DMS114 treated with DMSO at 0.1 percent for 48 hours (cell line): ENCODE results near the gene ENOX1.

Experiments
- DNase-seq: peaks from one replicate; lab custom pipeline; 2025; ENCODE audit not compliant: unreplicated experiment; lab: John Stamatoyannopoulos, UW

ENOX1 gene

GRCh38 chr13:43492745-43493144, 294.0 kb downstream of the ENOX1 start:
- DNase-seq: no peak

DNA sequence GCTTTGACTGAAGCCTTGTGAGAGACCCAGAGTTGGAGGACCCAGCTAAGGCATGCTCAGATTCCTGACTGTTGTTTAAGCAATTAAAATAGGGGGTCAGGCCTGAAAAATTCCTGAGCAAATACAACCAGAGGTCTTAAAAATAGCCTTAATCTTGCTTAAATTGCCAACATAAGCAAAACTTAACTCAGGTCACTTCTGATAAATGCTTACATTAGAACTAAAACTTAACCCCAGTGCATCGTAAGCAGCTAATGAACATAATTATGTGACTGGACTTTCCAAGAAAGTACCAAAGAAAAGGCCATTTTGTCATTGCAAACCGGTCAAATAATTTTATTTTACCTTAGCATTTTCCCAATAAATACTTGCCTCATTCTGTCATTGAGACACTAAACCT, 294.5 kb downstream of the ENOX1 start:
- DNase-seq: no peak

DNA sequence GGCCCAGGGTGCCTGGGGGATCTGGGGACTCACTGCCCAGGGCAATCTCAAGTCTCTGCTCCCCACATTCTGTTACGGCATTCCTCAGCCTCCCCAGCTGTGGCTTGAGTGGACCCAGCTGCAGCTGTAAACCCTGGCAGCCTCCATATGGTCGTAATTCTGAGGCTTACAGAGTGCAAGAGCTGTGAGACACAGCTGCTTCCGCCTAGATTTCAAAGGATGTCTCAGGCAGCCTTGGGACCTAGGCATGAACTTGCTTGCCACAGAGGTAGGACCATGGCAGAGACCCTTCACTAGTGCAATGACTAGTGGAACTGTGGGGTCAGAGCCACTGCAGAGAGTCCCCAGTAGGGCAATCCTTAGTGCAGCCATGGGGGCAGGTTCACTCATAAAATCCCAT, 297.5 kb downstream of the ENOX1 start:
- no peak for DNase-seq

GRCh38 chr13:43487885-43488284, 298.9 kb downstream of the ENOX1 start:
- no peak for DNase-seq

DNA sequence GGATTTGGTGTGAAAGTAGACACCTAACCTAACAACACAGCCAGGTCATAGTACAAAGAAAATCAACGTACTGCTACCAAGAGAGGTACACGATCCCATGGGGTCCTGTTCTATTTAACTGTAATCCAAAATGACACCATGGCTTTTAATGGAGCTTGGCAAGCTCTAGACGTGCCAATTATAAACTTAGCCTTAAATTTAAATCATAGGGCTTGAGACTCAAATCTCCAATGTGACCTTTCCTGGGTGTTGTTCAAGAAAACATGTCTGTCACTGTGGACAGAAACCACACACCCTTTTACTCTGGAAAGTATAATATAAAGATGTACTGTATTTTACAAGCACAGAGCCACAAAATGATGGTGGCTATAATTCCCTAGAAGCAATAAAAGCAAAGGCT, 299.3 kb downstream of the ENOX1 start:
- no peak for DNase-seq

DNA sequence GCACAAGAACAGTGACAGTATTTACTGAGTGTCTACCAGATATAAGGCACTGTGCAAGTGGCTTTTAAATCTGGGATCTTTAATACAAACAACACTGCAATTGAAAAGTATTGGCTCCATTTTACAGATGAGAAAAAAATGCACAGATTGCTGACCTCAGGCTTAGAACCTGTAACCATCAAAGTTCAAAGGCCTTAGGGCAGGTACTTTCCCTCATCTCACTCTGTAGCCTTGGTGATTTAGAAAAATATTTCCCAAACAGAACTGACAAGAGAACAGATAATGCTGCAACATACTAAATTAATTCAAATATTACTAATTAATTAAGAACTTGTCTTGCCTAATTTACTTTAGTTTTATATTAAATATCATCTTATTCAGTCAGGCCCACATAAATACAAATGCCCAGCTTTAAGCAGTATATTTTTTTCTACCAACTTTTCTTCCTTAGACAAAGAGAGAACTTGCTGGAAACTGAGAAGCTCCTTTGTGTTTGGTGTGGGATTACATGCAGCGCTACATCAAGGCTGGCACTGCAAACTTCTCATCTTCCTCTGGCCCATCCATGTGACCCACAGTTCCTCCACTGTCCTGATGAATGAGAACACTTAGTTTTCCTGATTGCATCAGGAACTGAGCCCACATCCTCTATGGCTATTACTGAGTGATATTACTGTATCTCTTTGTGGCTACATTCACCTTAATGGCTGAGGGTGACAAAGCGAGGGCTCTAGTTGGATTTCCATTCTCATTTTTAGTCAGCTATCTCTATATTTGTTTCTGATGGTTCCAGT, 302.1 kb downstream of the ENOX1 start:
- DNase-seq: no peak

GRCh38 chr13:43483930-43484329, 302.8 kb downstream of the ENOX1 start:
- DNase-seq: no peak

- DNase-seq: no peak
Observed at GRCh38 chr13:43482641-43483040, 304.1 kb downstream of the ENOX1 start.

GRCh38 chr13:43482026-43482425, 304.7 kb downstream of the ENOX1 start:
- DNase-seq: no peak

GRCh38 chr13:43478902-43479301, 307.9 kb downstream of the ENOX1 start:
- no peak for DNase-seq

GRCh38 chr13:43478211-43478610, 308.6 kb downstream of the ENOX1 start:
- DNase-seq: no peak

DNA sequence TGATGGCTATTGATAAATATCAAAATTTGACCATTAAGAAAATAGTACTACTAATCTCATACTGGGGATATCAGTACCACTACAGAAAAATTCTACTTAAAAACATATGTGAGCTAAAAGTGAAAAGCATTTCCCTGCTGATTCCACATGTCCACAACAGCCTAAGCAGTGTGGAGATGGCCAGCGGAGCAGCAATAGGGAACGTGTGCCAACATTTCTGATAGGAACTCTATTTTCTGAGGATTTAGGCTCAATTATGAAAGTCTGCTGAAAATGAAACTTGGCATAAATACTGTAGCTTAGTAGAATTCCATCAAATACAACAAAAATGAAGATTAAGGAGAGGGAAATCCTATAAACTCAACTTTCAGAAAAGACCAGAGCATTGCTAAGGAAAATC, 311.6 kb downstream of the ENOX1 start:
- DNase-seq: no peak

GRCh38 chr13:43473437-43473836, 313.3 kb downstream of the ENOX1 start:
- no peak for DNase-seq

DNA sequence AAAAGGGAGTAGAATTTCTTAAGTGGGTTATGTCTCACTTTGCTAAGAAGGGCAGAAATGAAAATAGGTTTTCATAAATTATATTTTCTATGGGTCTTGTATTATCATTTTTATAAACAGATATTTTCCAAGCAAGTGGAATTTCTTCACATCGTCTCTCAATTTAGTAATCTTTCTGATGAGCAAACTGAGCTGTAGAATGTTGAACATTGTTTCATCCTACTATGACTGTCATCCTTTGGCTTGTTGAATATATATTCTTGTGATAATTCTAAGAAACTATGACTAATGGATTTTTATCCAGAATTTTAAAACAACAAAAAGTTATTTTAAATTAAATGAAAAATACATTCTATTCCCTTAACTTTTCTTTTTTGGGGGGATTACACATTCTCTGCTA, 313.8 kb downstream of the ENOX1 start:
- no peak for DNase-seq

GRCh38 chr13:43472339-43472738, 314.4 kb downstream of the ENOX1 start:
- no peak for DNase-seq

DNA sequence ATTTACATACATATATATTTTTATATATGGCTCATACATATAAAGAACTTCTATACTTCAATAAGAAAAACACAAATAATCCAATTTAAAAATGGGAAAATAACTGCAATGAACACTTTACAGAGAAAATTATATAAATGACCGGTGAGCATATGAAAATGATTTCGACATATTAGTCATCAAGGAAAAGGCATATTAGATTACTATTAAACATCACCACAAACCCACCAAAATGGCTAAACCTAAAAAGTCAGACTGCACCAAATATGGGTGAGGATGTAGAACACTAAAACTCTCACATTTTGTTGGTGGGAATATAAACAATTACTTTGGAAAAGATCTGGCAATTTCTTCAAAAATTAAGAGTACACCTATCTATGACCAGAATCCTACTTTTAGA, 316.2 kb downstream of the ENOX1 start:
- no peak for DNase-seq

DNA sequence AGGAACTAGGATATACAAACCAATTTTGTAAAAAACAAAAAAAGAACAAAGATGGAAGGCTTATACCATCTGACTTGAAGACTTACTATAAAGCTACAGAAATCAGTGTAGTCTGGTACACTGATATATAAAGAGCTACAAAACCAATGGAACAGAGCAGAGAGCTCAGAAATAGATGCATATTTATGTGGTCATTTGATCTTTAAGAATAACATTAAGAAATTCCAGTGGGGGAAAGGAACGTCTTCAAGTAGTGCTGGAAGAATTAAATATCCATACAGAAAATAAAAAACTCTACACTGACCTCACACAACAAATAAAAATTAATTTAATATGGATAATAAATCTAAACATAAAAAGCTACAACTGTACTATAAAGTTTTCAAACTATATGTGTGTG, 317.0 kb downstream of the ENOX1 start:
- DNase-seq: no peak

- no peak for DNase-seq
Observed at GRCh38 chr13:43464578-43465264, 322.1 kb downstream of the ENOX1 start.

DNA sequence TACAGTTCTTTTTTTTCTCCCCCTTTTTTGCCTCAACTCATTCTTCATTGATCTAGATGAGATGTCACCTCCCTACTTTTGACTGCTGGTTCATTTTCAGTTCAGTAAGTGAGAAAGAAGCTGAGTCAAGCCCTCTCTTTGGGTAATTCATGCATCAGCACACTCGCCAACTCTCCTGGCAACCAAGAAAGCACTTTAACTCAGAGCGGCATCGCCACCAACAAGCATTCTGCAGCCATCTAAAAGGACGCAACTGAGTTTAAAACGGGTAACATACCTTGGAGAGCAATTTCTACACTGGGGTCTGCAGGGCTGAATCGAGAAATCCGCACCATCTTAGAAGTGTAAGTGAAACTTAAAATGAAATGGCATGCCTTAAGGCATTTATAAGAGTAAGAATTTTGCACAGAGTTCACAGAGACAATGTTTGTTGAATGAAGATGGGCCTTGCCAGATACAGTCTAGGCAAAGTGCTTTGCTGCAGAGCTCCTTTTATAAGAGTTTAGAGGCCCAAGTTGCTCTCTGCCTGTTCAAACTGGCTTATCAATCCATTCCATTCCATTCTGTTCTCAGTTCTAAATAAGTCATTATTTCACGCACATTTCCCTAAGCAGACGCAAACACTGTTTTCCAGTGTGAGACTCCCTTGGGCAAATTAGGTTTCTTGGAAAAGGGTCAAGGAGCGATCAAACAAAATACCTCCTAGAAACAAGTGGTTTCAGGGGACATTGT, 338.0 kb downstream of the ENOX1 start:
- no peak for DNase-seq

DNA sequence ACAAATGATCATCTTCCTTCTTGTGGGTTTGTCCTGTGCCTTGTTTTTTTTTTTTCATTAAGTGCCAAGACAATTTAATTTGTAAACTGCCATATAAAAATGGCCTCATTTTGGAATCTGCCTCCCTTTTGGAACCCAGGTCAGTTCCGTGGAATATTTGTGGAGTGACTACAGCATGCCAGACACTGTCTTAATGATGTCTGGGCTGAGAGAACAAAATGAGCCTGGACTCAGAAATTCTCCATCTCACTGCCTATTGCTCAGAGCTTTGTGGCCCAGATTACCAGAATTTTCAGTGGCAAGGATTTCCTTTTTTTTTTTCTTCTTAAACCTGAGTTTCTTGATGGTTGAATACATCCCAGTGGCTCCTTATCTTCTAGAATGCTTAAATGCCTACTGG, 340.6 kb downstream of the ENOX1 start:
- no peak for DNase-seq

- no peak for DNase-seq
Observed at GRCh38 chr13:43445668-43446067, 341.1 kb downstream of the ENOX1 start.

DNA sequence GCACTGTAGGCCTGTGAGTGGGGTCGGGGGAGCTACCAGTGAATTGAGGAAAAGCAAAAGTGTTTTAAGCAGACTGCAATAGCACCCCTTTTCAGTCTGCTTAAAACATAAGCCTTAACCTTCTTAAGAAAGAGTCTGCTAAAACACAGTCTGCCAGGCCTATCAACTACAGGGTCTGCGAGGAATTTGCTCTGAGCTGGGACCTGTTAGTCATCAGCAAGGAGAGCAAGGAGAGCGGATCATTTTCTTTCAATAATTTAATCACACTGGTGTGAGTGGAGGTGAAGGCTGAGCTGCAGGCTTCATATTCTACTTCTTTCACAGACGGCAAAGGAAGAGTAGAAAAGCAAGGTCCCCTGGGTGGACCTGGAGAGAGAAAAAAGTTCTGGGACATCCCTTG, 342.7 kb downstream of the ENOX1 start:
- no peak for DNase-seq
